WTC11 (cell line): ENCODE results near the gene PRRG1. TPM values are rescaled to one million over a fixed set of nuclear protein-coding genes. Genes with fewer than 3 reads are reported as not detected.

Experiments
- ATAC-seq: fragments of 200-7000 bp; cut with Tn5 transposase; 2 replicates; pipeline ENCODE4 v1.10.0; 2021; ENCODE audit warnings: mild to moderate bottlenecking, moderate library complexity
- CTCF ChIA-PET: fragments of 300-600 bp; sonication (Branson Sonifier 250); formaldehyde crosslinking; loops from one replicate; lab custom pipeline; 2021; ENCODE audit warnings: antibody characterized with exemption; lab: Charles Lee
- POLR2A ChIA-PET: fragments of 350-600 bp; sonication (Branson Sonifier 250); formaldehyde crosslinking; loops from one replicate; lab custom pipeline; 2021; ENCODE audit warnings: antibody characterized with exemption; lab: Charles Lee
- DNase-seq: peaks from one replicate; pipeline ENCODE4 v3.0.0; 2021; ENCODE audit warnings: low spot score
- H3K27ac Mint-ChIP-seq: 2 replicates; pipeline ENCODE4 v1.8.0; 2021; ENCODE audit warnings: mixed read lengths
- H3K27me3 Mint-ChIP-seq: 2 replicates; pipeline ENCODE4 v1.8.0; 2021; ENCODE audit warnings: low read depth, mild to moderate bottlenecking, moderate library complexity, mixed read lengths
- H3K36me3 Mint-ChIP-seq: 2 replicates; pipeline ENCODE4 v1.8.0; 2021; ENCODE audit warnings: mixed read lengths
- H3K4me1 Mint-ChIP-seq: 2 replicates; pipeline ENCODE4 v1.8.0; 2022; ENCODE audit warnings: mixed read lengths
- H3K4me3 Mint-ChIP-seq: 2 replicates; pipeline ENCODE4 v1.8.0; 2021; ENCODE audit warnings: mild to moderate bottlenecking, moderate library complexity, mixed read lengths
- H3K9me3 Mint-ChIP-seq: 2 replicates; pipeline ENCODE4 v1.8.0; 2021; ENCODE audit warnings: mixed read lengths
- ATF1 ChIP-seq: sonication (generic); formaldehyde crosslinking; IDR thresholded peaks from 2 replicates; pipeline ENCODE4 v1.8.1; 2023; ENCODE audit warnings: mild to moderate bottlenecking, moderate library complexity, missing genetic modification reagents
- FOXP1 ChIP-seq: sonication (generic); formaldehyde crosslinking; IDR thresholded peaks from 2 replicates; pipeline ENCODE4 v1.8.0; 2022; ENCODE audit warnings: missing genetic modification reagents, mild to moderate bottlenecking, moderate library complexity, borderline replicate concordance
- GABPB1 ChIP-seq: sonication (generic); formaldehyde crosslinking; IDR thresholded peaks from 2 replicates; pipeline ENCODE4 v1.8.1; 2023; ENCODE audit warnings: mild to moderate bottlenecking, missing genetic modification reagents
- HMGA2 ChIP-seq: fragments of 250-450 bp; sonication (Bioruptor Pico); IDR thresholded peaks from 2 replicates; pipeline ENCODE4 v1.4.0; 2021; ENCODE audit warnings: mild to moderate bottlenecking, moderate library complexity
- MYBL2 ChIP-seq: sonication (generic); formaldehyde crosslinking; IDR thresholded peaks from 2 replicates; pipeline ENCODE4 v1.8.1; 2023; ENCODE audit warnings: mild to moderate bottlenecking, moderate library complexity, missing genetic modification reagents
- NR2C2 ChIP-seq: sonication (generic); formaldehyde crosslinking; IDR thresholded peaks from 2 replicates; pipeline ENCODE4 v1.8.0; 2022; ENCODE audit warnings: mild to moderate bottlenecking, missing genetic modification reagents
- RELA ChIP-seq: sonication (generic); formaldehyde crosslinking; IDR thresholded peaks from 2 replicates; pipeline ENCODE4 v1.8.1; 2022; ENCODE audit warnings: missing genetic modification reagents, mild to moderate bottlenecking, borderline replicate concordance
- ZNF317 ChIP-seq: sonication (generic); formaldehyde crosslinking; IDR thresholded peaks from 2 replicates; pipeline ENCODE4 v1.8.1; 2023; ENCODE audit warnings: low read depth, mild to moderate bottlenecking, moderate library complexity, missing genetic modification reagents, borderline replicate concordance
- ZNF423 ChIP-seq: fragments of 250-450 bp; sonication (Bioruptor Pico); IDR thresholded peaks from 2 replicates; pipeline ENCODE4 v2.1.2; 2022; ENCODE audit warnings: mild to moderate bottlenecking, moderate library complexity
- total RNA-seq: library from RNA; stranded (reverse); gene quantifications from 3 replicates; pipeline ENCODE4 v1.2.3, GENCODE V29; 2021
- TF ChIP-seq, protein P1 (sequence below): sonication (generic); formaldehyde crosslinking; IDR thresholded peaks from 2 replicates; pipeline ENCODE4 v1.8.1; 2023; ENCODE audit warnings: mild to moderate bottlenecking, missing genetic modification reagents
- TF ChIP-seq, protein P2 (sequence below): sonication (generic); formaldehyde crosslinking; IDR thresholded peaks from 2 replicates; pipeline ENCODE4 v1.8.0; 2023; ENCODE audit warnings: missing genetic modification reagents, mild to moderate bottlenecking, borderline replicate concordance
- TF ChIP-seq, protein P3 (sequence below): sonication (generic); formaldehyde crosslinking; conservative IDR thresholded peaks from 2 replicates; pipeline ENCODE4 v1.8.1; 2022; ENCODE audit warnings: mild to moderate bottlenecking, missing genetic modification reagents
- TF ChIP-seq, protein P4 (sequence below): fragments of 250-450 bp; sonication (Bioruptor Pico); IDR thresholded peaks from 2 replicates; pipeline ENCODE4 v1.8.0; 2021; ENCODE audit warnings: mild to moderate bottlenecking
- TF ChIP-seq, protein P5 (sequence below): sonication (generic); formaldehyde crosslinking; IDR thresholded peaks from 2 replicates; pipeline ENCODE4 v1.8.0; 2022; ENCODE audit warnings: mild to moderate bottlenecking, missing genetic modification reagents
- TF ChIP-seq, protein P6 (sequence below): sonication (generic); formaldehyde crosslinking; IDR thresholded peaks from 2 replicates; pipeline ENCODE4 v1.8.1; 2022; ENCODE audit warnings: missing genetic modification reagents, borderline replicate concordance
- TF ChIP-seq, protein P7 (sequence below): sonication (generic); formaldehyde crosslinking; IDR thresholded peaks from 2 replicates; pipeline ENCODE4 v1.8.0; 2022; ENCODE audit warnings: missing genetic modification reagents

Gene PRRG1
- total RNA-seq, 1 experiment from 2014 or later: 8.1 TPM

DNA sequence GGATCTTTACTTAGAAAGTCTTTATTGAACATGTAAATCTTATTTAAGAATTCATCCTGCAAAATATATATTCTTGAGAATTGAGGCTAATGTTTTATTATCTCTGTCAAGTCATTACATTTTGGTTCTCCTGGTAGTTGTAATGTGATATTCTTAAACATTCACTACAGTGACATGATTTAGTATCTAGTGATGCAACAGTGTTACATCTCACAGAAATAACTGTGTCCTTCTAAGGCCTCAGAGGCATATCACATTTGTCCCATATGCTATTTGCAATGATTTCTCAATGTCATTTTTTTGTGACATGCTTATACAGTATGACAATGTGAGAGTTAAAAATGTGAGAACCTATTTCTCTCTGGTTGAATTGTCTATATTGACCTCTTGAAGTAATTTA is 34.1 kb downstream of the PRRG1 start:
- POLR2A ChIA-PET: no interaction called here
- ATAC-seq: no peak

DNA sequence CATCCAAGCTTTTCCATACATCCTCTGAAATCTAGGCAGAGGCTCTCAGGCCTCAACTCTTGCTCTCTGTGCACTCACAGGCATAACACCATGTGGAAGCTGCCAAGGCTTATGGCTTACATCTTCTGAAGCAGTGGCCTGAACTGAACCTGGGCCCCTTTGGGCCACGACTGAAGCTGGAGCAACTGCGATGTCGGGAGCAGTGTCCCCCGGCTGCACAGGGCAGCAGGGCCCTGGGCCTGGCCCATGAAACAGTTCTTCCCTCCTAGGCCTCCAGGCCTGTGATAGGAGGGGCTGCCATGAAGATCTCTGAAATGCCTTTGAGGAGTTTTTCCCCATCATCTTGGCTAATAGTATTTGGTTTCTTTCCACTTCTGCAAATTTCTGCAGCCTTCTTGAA is 39.2 kb downstream of the PRRG1 start:
- H3K36me3 Mint-ChIP-seq: peaks cover 25% of the 10 kb centered on the region

More for the DNA sequence above, 34.1 kb downstream of the PRRG1 start:
- peaks cover 11% of the 10 kb centered on the region for H3K36me3 Mint-ChIP-seq
- H3K27me3 Mint-ChIP-seq: no peaks in the 10 kb centered on the region
- no peak for DNase-seq
- peaks cover 15% of the 10 kb centered on the region for H3K4me1 Mint-ChIP-seq
- no peak overlapping the region for H3K4me3 Mint-ChIP-seq
- TF ChIP-seq RELA (no peak), MYBL2 (CRISPR knock-in tag) (no peak)
- H3K27ac Mint-ChIP-seq: no peak overlapping the region
- peaks cover 11% of the 10 kb centered on the region for H3K9me3 Mint-ChIP-seq
- CTCF ChIA-PET: no interaction called here

DNA sequence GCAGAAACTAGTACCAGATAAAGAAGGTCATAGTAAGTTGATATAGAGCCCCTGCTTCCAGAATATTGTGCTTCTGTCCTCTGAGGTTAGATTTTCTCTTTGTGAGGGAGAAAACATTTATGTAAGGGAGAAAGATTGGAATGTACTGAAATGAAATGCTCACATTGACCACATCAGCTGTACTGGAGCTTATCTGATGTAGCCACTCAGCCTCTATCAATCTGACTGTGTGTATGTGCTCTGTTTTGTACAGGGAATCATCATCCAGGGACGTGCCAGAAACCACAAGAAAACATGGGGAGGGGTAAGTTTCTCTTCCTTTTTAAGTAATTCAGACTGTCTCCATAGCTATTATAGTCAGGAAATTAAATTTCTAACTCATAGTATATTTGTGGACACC is 56.8 kb downstream of the PRRG1 start:
- Mint-ChIP-seq H3K36me3 (peaks cover 7% of the 10 kb centered on the region), H3K9me3 (peaks cover 6% of the 10 kb centered on the region; the same call in 1 of the 2 replicates), H3K27me3 (no peaks in the 10 kb centered on the region), H3K27ac (no peak overlapping the region), H3K4me1 (peaks cover 25% of the 10 kb centered on the region), H3K4me3 (no peak overlapping the region)
- POLR2A ChIA-PET: no interaction called here
- no peak for ATAC-seq
- TF ChIP-seq GABPB1 (no peak), NR2C2 (CRISPR knock-in tag) (no peak), HMGA2 (no peak), ZNF423 (CRISPR knock-in tag) (no peak)
- TF ChIP-seq, protein P1, sequence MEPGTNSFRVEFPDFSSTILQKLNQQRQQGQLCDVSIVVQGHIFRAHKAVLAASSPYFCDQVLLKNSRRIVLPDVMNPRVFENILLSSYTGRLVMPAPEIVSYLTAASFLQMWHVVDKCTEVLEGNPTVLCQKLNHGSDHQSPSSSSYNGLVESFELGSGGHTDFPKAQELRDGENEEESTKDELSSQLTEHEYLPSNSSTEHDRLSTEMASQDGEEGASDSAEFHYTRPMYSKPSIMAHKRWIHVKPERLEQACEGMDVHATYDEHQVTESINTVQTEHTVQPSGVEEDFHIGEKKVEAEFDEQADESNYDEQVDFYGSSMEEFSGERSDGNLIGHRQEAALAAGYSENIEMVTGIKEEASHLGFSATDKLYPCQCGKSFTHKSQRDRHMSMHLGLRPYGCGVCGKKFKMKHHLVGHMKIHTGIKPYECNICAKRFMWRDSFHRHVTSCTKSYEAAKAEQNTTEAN (CRISPR knock-in tag): no peak
- TF ChIP-seq, protein P2, sequence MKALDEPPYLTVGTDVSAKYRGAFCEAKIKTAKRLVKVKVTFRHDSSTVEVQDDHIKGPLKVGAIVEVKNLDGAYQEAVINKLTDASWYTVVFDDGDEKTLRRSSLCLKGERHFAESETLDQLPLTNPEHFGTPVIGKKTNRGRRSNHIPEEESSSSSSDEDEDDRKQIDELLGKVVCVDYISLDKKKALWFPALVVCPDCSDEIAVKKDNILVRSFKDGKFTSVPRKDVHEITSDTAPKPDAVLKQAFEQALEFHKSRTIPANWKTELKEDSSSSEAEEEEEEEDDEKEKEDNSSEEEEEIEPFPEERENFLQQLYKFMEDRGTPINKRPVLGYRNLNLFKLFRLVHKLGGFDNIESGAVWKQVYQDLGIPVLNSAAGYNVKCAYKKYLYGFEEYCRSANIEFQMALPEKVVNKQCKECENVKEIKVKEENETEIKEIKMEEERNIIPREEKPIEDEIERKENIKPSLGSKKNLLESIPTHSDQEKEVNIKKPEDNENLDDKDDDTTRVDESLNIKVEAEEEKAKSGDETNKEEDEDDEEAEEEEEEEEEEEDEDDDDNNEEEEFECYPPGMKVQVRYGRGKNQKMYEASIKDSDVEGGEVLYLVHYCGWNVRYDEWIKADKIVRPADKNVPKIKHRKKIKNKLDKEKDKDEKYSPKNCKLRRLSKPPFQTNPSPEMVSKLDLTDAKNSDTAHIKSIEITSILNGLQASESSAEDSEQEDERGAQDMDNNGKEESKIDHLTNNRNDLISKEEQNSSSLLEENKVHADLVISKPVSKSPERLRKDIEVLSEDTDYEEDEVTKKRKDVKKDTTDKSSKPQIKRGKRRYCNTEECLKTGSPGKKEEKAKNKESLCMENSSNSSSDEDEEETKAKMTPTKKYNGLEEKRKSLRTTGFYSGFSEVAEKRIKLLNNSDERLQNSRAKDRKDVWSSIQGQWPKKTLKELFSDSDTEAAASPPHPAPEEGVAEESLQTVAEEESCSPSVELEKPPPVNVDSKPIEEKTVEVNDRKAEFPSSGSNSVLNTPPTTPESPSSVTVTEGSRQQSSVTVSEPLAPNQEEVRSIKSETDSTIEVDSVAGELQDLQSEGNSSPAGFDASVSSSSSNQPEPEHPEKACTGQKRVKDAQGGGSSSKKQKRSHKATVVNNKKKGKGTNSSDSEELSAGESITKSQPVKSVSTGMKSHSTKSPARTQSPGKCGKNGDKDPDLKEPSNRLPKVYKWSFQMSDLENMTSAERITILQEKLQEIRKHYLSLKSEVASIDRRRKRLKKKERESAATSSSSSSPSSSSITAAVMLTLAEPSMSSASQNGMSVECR (CRISPR knock-in tag): no peak
- DNase-seq: no peak
- CTCF ChIA-PET: no interaction called here

More for the DNA sequence above, 39.2 kb downstream of the PRRG1 start:
- Mint-ChIP-seq H3K9me3 (peaks cover 20% of the 10 kb centered on the region), H3K4me1 (no peaks in the 10 kb centered on the region), H3K27me3 (no peaks in the 10 kb centered on the region; the same call in 1 of the 2 replicates), H3K4me3 (no peak overlapping the region), H3K27ac (no peak overlapping the region)
- DNase-seq (no peak), ATAC-seq (no peak)
- TF ChIP-seq, protein P3, sequence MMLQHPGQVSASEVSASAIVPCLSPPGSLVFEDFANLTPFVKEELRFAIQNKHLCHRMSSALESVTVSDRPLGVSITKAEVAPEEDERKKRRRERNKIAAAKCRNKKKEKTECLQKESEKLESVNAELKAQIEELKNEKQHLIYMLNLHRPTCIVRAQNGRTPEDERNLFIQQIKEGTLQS (CRISPR knock-in tag): no peak
- TF ChIP-seq FOXP1: no peak
- TF ChIP-seq NR2C2 (CRISPR knock-in tag): no peak
- TF ChIP-seq, protein P4, sequence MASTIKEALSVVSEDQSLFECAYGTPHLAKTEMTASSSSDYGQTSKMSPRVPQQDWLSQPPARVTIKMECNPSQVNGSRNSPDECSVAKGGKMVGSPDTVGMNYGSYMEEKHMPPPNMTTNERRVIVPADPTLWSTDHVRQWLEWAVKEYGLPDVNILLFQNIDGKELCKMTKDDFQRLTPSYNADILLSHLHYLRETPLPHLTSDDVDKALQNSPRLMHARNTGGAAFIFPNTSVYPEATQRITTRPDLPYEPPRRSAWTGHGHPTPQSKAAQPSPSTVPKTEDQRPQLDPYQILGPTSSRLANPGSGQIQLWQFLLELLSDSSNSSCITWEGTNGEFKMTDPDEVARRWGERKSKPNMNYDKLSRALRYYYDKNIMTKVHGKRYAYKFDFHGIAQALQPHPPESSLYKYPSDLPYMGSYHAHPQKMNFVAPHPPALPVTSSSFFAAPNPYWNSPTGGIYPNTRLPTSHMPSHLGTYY: no peak
- POLR2A ChIA-PET: no interaction called here
- CTCF ChIA-PET: no interaction called here

DNA sequence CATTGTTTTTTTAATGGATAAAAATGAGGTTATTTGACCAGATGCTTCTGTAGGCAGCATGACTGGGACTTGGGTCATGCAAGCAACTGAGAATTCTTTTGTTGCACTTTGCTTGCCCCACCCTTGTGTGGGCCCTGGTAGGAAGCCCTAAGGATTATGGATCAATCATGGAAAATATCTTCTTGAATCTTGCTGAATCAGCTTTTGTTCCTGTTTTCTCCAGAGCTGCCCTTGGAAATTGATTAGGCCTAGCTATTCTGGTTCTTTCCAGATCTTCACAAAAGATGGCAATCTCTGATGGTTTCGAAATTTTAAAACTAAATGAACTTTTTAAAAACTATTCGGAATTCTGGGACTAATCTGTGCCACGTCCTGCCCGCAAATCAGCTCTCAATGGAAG is 58.6 kb downstream of the PRRG1 start:
- H3K4me3 Mint-ChIP-seq: no peak overlapping the region
- POLR2A ChIA-PET: no interaction called here
- no peaks in the 10 kb centered on the region for H3K27me3 Mint-ChIP-seq
- peaks cover 6% of the 10 kb centered on the region; the same call in 1 of the 2 replicates for H3K9me3 Mint-ChIP-seq
- ATAC-seq (no peak), DNase-seq (no peak)
- CTCF ChIA-PET: no interaction called here
- H3K36me3 Mint-ChIP-seq: peaks cover 5% of the 10 kb centered on the region; the same call in 1 of the 2 replicates
- H3K27ac Mint-ChIP-seq: no peak overlapping the region
- peaks cover 25% of the 10 kb centered on the region for H3K4me1 Mint-ChIP-seq
- no peak for TF ChIP-seq ATF1
- TF ChIP-seq, protein P5, sequence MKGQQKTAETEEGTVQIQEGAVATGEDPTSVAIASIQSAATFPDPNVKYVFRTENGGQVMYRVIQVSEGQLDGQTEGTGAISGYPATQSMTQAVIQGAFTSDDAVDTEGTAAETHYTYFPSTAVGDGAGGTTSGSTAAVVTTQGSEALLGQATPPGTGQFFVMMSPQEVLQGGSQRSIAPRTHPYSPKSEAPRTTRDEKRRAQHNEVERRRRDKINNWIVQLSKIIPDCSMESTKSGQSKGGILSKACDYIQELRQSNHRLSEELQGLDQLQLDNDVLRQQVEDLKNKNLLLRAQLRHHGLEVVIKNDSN (CRISPR knock-in tag): no peak
- no peak for TF ChIP-seq RELA
- TF ChIP-seq, protein P6, sequence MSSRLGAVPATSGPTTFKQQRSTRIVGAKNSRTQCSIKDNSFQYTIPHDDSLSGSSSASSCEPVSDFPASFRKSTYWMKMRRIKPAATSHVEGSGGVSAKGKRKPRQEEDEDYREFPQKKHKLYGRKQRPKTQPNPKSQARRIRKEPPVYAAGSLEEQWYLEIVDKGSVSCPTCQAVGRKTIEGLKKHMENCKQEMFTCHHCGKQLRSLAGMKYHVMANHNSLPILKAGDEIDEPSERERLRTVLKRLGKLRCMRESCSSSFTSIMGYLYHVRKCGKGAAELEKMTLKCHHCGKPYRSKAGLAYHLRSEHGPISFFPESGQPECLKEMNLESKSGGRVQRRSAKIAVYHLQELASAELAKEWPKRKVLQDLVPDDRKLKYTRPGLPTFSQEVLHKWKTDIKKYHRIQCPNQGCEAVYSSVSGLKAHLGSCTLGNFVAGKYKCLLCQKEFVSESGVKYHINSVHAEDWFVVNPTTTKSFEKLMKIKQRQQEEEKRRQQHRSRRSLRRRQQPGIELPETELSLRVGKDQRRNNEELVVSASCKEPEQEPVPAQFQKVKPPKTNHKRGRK (CRISPR knock-in tag): no peak
- TF ChIP-seq ZNF317 (CRISPR knock-in tag): no peak
- TF ChIP-seq, protein P7, sequence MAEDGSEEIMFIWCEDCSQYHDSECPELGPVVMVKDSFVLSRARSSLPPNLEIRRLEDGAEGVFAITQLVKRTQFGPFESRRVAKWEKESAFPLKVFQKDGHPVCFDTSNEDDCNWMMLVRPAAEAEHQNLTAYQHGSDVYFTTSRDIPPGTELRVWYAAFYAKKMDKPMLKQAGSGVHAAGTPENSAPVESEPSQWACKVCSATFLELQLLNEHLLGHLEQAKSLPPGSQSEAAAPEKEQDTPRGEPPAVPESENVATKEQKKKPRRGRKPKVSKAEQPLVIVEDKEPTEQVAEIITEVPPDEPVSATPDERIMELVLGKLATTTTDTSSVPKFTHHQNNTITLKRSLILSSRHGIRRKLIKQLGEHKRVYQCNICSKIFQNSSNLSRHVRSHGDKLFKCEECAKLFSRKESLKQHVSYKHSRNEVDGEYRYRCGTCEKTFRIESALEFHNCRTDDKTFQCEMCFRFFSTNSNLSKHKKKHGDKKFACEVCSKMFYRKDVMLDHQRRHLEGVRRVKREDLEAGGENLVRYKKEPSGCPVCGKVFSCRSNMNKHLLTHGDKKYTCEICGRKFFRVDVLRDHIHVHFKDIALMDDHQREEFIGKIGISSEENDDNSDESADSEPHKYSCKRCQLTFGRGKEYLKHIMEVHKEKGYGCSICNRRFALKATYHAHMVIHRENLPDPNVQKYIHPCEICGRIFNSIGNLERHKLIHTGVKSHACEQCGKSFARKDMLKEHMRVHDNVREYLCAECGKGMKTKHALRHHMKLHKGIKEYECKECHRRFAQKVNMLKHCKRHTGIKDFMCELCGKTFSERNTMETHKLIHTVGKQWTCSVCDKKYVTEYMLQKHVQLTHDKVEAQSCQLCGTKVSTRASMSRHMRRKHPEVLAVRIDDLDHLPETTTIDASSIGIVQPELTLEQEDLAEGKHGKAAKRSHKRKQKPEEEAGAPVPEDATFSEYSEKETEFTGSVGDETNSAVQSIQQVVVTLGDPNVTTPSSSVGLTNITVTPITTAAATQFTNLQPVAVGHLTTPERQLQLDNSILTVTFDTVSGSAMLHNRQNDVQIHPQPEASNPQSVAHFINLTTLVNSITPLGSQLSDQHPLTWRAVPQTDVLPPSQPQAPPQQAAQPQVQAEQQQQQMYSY (CRISPR knock-in tag): no peak
